ENCODE measurements around the gene MARCHF3.

MARCHF3 gene

GRCh38 chr5:126965061-126965475 lies 65.3 kb downstream of the MARCHF3 start:
- Histone ChIP-seq H3K9ac (no peak overlapping the region), H4K20me1 (no peaks in the 10 kb centered on the region), H3K9me3 (replicated peaks in 1 of 11) (peaks cover 0 to 19% (median 16%) of the 10 kb centered on the region in 11 experiments; a peak in 13 of 22 replicates), H3K4me1 (peaks cover 31 to 76% (median 62%) of the 10 kb centered on the region in 10 experiments), H3K4me2 (peak overlapping the region in 9 of 11 experiments; percentile 21 to 65 (median 38); a peak in 17 of 22 replicates), H3K4me3 (no peak overlapping the region), H3K27me3 (no peaks in the 10 kb centered on the region), H3K27ac (peak overlapping the region in 7 of 11 experiments; percentile 1 to 36 (median 17); a peak in 7 of 22 replicates), H3K36me3 (peaks cover 0 to 12% (median 0%) of the 10 kb centered on the region in 11 experiments; a peak in 4 of 22 replicates)
- TF ChIP-seq Cebpa-rat (IDR thresholded peaks at IDR 0.05), result no peak

- peaks cover 0 to 19% (median 16%) of the 10 kb centered on the region in 11 experiments; a peak in 13 of 22 replicates for H3K9me3 ChIP-seq (replicated peaks in 1 of 11)
- TF ChIP-seq Cebpa-rat (IDR thresholded peaks at IDR 0.05), result no peak
- H3K36me3 ChIP-seq, result peaks cover 0 to 19% (median 0%) of the 10 kb centered on the region in 11 experiments; a peak in 7 of 22 replicates
- H4K20me1 ChIP-seq, result no peaks in the 10 kb centered on the region
- H3K4me3 ChIP-seq, result no peak overlapping the region
- H3K4me2 ChIP-seq, result peak overlapping the region in 1 of 11 experiments; percentile 45; a peak in 1 of 22 replicates
- H3K27ac ChIP-seq, result peak overlapping the region in 3 of 11 experiments; percentile 4 to 30 (median 15); a peak in 4 of 22 replicates
- H3K9ac ChIP-seq, result no peak overlapping the region
- H3K4me1 ChIP-seq, result peaks cover 20 to 64% (median 50%) of the 10 kb centered on the region in 10 experiments
- H3K27me3 ChIP-seq, result no peaks in the 10 kb centered on the region
Measured at GRCh38 chr5:126963822-126964375, 66.5 kb downstream of the MARCHF3 start.

GRCh38 chr5:126961702-126962101 lies 68.7 kb downstream of the MARCHF3 start:
- H3K36me3 ChIP-seq, result peaks cover 0 to 18% (median 0%) of the 10 kb centered on the region in 11 experiments; a peak in 6 of 22 replicates
- H3K4me2 ChIP-seq, result peak overlapping the region in 10 of 11 experiments; percentile 30 to 56 (median 44); a peak in 18 of 22 replicates
- no peak for TF ChIP-seq Cebpa-rat (IDR thresholded peaks at IDR 0.05)
- H3K27me3 ChIP-seq, result no peaks in the 10 kb centered on the region
- peaks cover 20 to 47% (median 36%) of the 10 kb centered on the region in 10 experiments for H3K4me1 ChIP-seq
- H4K20me1 ChIP-seq, result no peaks in the 10 kb centered on the region
- peaks cover 0 to 7% (median 2%) of the 10 kb centered on the region in 11 experiments; a peak in 11 of 22 replicates for H3K9me3 ChIP-seq (replicated peaks in 1 of 11)
- H3K4me3 ChIP-seq, result no peak overlapping the region
- no peak overlapping the region; a peak in 1 of 22 replicates for H3K9ac ChIP-seq
- peak overlapping the region in 7 of 11 experiments; percentile 3 to 59 (median 35); a peak in 9 of 22 replicates for H3K27ac ChIP-seq

GRCh38 chr5:126961128-126961527 lies 69.2 kb downstream of the MARCHF3 start:
- peaks cover 3 to 12% (median 8%) of the 10 kb centered on the region in 11 experiments; a peak in 15 of 22 replicates for H3K9me3 ChIP-seq (replicated peaks in 1 of 11)
- H3K27me3 ChIP-seq, result no peaks in the 10 kb centered on the region
- no peak overlapping the region for H3K4me3 ChIP-seq
- TF ChIP-seq Cebpa-rat (IDR thresholded peaks at IDR 0.05), result no peak
- peaks cover 0 to 24% (median 0%) of the 10 kb centered on the region in 11 experiments; a peak in 8 of 22 replicates for H3K36me3 ChIP-seq
- H3K27ac ChIP-seq, result peak overlapping the region in 7 of 11 experiments; percentile 3 to 59 (median 35); a peak in 9 of 22 replicates
- peak overlapping the region in 5 of 11 experiments; percentile 21 to 54 (median 32); a peak in 9 of 22 replicates for H3K4me2 ChIP-seq
- peaks cover 20 to 42% (median 34%) of the 10 kb centered on the region in 10 experiments for H3K4me1 ChIP-seq
- no peak overlapping the region for H3K9ac ChIP-seq
- no peaks in the 10 kb centered on the region for H4K20me1 ChIP-seq

- H3K27ac ChIP-seq, result no peak overlapping the region
- H3K4me3 ChIP-seq, result no peak overlapping the region
- no peaks in the 10 kb centered on the region for H3K27me3 ChIP-seq
- H4K20me1 ChIP-seq, result no peaks in the 10 kb centered on the region
- H3K36me3 ChIP-seq, result peaks cover 0 to 29% (median 0%) of the 10 kb centered on the region in 11 experiments; a peak in 8 of 22 replicates
- H3K4me2 ChIP-seq, result no peak overlapping the region
- no peak overlapping the region for H3K9ac ChIP-seq
- peaks cover 8 to 22% (median 15%) of the 10 kb centered on the region in 10 experiments; a peak in 18 of 20 replicates for H3K4me1 ChIP-seq
- H3K9me3 ChIP-seq (replicated peaks in 1 of 11), result peaks cover 4 to 31% (median 22%) of the 10 kb centered on the region in 11 experiments; a peak in 18 of 22 replicates
- TF ChIP-seq Cebpa-rat (IDR thresholded peaks at IDR 0.05), result no peak
Measured at GRCh38 chr5:126959188-126959587, 71.2 kb downstream of the MARCHF3 start.

GRCh38 chr5:126956991-126957390 lies 73.4 kb downstream of the MARCHF3 start:
- Histone ChIP-seq H3K4me1 (peaks cover 5 to 13% (median 11%) of the 10 kb centered on the region in 10 experiments; a peak in 18 of 20 replicates), H4K20me1 (no peaks in the 10 kb centered on the region), H3K27ac (no peak overlapping the region), H3K9me3 (replicated peaks in 1 of 11) (peaks cover 4 to 32% (median 22%) of the 10 kb centered on the region in 11 experiments; a peak in 18 of 22 replicates), H3K4me3 (no peak overlapping the region), H3K4me2 (no peak overlapping the region), H3K27me3 (no peaks in the 10 kb centered on the region), H3K9ac (no peak overlapping the region), H3K36me3 (peaks cover 0 to 29% (median 0%) of the 10 kb centered on the region in 11 experiments; a peak in 5 of 22 replicates)
- no peak for TF ChIP-seq Cebpa-rat (IDR thresholded peaks at IDR 0.05)

GRCh38 chr5:126954981-126955380 lies 75.4 kb downstream of the MARCHF3 start:
- Histone ChIP-seq H3K27me3 (no peaks in the 10 kb centered on the region), H3K9ac (no peak overlapping the region), H3K9me3 (replicated peaks in 1 of 11) (peaks cover 4 to 32% (median 22%) of the 10 kb centered on the region in 11 experiments; a peak in 18 of 22 replicates), H3K36me3 (peaks cover 0 to 27% (median 0%) of the 10 kb centered on the region in 11 experiments; a peak in 7 of 22 replicates), H3K4me2 (no peak overlapping the region), H3K27ac (no peak overlapping the region), H3K4me3 (no peak overlapping the region), H4K20me1 (no peaks in the 10 kb centered on the region), H3K4me1 (no peaks in the 10 kb centered on the region)
- TF ChIP-seq Cebpa-rat (IDR thresholded peaks at IDR 0.05), result no peak

GRCh38 chr5:126953640-126954039 lies 76.7 kb downstream of the MARCHF3 start:
- Histone ChIP-seq H3K9me3 (replicated peaks in 1 of 11) (peaks cover 4 to 43% (median 23%) of the 10 kb centered on the region in 11 experiments; a peak in 19 of 22 replicates), H3K4me1 (peaks cover 0 to 9% (median under 1%) of the 10 kb centered on the region in 10 experiments; a peak in 6 of 20 replicates), H3K36me3 (peaks cover 0 to 27% (median 2%) of the 10 kb centered on the region in 11 experiments; a peak in 11 of 22 replicates), H3K4me3 (no peak overlapping the region), H3K27me3 (no peaks in the 10 kb centered on the region), H3K9ac (no peak overlapping the region), H3K4me2 (no peak overlapping the region), H3K27ac (no peak overlapping the region), H4K20me1 (no peaks in the 10 kb centered on the region; a peak in 1 of 22 replicates)
- no peak for TF ChIP-seq Cebpa-rat (IDR thresholded peaks at IDR 0.05)

GRCh38 chr5:126949475-126949874 lies 80.9 kb downstream of the MARCHF3 start:
- Histone ChIP-seq H3K9ac (no peak overlapping the region), H3K27ac (no peak overlapping the region), H3K4me1 (peaks cover 0 to 25% (median 11%) of the 10 kb centered on the region in 10 experiments; a peak in 10 of 20 replicates), H3K27me3 (no peaks in the 10 kb centered on the region), H4K20me1 (no peaks in the 10 kb centered on the region; a peak in 2 of 22 replicates), H3K9me3 (replicated peaks in 1 of 11) (peaks cover 0 to 34% (median 12%) of the 10 kb centered on the region in 11 experiments; a peak in 13 of 22 replicates), H3K4me2 (no peak overlapping the region), H3K4me3 (no peak overlapping the region), H3K36me3 (peaks cover 0 to 34% (median 20%) of the 10 kb centered on the region in 11 experiments; a peak in 12 of 22 replicates)
- TF ChIP-seq Cebpa-rat (IDR thresholded peaks at IDR 0.05), result no peak

All from BLaER1 treated with 17β-estradiol and CSF1 and Interleukin-3, amounts not matched to agents 10 nM and 100 nM (cell line).